Memory B cell (primary cell): ENCODE data around the gene RCOR2.
"Not testable (repeated sequence)": the region's sequence is repeated elsewhere in the genome, so short reads cannot be mapped to it uniquely, and the experiment has no call there.

Experiments
- ATAC-seq: fragments of 150-1000 bp; cut with Tn5 transposase; 2 replicates; pipeline ENCODE4 v1.10.0; 2021; ENCODE audit warnings: low read depth, mild to moderate bottlenecking, moderate library complexity
- DNase-seq, 2 donors: peaks; one replicate each; pipeline ENCODE4 v3.0.0; 2022; ENCODE audit warnings: low spot score in 2 of 2
- H3K27ac Mint-ChIP-seq: one replicate; pipeline ENCODE4 v1.8.0; 2022; ENCODE audit warnings: mild to moderate bottlenecking, moderate library complexity, mixed read lengths
- H3K27me3 Mint-ChIP-seq: one replicate; pipeline ENCODE4 v1.8.0; 2022; ENCODE audit warnings: mixed read lengths
- H3K36me3 Mint-ChIP-seq: one replicate; pipeline ENCODE4 v1.8.0; 2022; ENCODE audit warnings: mild to moderate bottlenecking, mixed read lengths
- H3K4me1 Mint-ChIP-seq: one replicate; pipeline ENCODE4 v1.8.0; 2022; ENCODE audit warnings: mixed read lengths
- H3K4me3 Mint-ChIP-seq: one replicate; pipeline ENCODE4 v1.8.0; 2022; ENCODE audit warnings: mild to moderate bottlenecking, moderate library complexity, mixed read lengths
- H3K9me3 Mint-ChIP-seq: one replicate; pipeline ENCODE4 v1.8.0; 2022; ENCODE audit warnings: mixed read lengths

The RCOR2 gene

DNA sequence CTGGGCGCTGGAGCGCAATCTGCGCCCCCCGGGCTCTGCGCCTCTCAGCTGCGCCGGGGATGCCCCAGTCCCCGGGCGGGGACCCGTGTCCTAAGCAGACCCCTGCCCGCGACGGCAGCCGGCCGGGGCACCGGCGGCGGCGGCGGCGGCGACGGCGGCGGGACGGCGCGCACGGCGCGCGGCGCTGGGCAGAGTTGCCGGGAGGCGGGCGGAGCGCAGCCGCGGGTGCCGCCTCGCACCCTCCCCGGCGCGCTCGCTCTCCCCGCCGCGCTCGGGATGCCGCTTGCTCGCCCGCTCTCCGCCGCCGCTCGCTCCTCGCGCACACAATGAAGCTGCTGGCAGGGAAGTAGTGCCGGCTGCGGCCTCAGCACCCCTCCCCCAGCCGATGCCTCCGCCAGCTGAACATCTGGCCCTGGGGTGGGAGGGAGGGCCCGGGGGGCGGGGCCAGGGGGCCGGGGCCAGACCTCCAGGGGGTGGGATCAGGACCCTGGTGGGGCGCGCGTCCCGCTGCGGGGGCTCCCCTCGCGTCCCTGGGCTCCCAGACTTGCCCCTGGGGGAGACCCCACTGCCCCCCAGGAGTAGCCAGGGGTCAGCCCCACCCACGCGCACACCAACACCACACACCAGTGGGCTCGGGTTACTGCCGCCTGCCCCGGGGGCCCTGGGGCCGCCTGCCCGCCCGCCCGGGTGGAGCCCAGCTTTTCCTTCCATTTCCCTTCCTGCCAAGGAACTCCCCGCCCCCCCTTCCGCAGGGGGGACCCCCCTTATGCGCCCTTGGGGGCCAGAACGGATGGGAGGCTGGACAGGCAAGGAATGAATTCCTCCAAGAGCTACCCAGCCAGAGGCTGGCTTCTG lies at the start of gene RCOR2:
Gene RCOR2 (minus strand): TSS at position 328 of the 855 bp plus-strand sequence. CDS start 708 bp downstream, outside the sequence.
- ATAC-seq (peak; percentile 69), DNase-seq (peak; percentile 44 to 65)
- H3K9me3 Mint-ChIP-seq, result no peaks in the 10 kb centered on the region
- H3K36me3 Mint-ChIP-seq, result no peaks in the 10 kb centered on the region
- H3K27me3 Mint-ChIP-seq, result peaks cover 2% of the 10 kb centered on the region
- peaks cover 11% of the 10 kb centered on the region for H3K4me1 Mint-ChIP-seq
- peak within 1 kb of the TSS; percentile 88 for H3K4me3 Mint-ChIP-seq
- no peak within 1 kb of the TSS for H3K27ac Mint-ChIP-seq

DNA sequence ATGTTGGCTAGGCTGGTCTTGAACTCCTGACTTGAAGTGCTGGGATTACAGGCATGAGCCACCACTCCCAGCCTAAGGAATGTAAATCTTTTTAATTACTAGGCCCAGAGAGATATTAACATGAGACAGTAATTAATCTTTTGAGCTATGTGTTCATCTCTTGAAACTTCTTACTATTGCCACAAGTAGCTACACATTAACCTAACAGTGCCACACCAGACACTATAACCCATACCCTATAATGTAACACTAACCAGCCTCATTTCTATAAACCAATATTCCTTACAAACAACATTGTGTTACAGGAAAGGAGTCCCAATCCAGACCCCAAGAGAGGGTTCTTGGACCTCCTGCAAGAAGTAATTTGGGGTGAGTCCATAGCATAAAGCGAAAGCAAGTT lies 49.5 kb upstream of the RCOR2 start:
- no peak for ATAC-seq

GRCh38 chr11:63963895-63964294 lies 46.9 kb upstream of the RCOR2 start:
- H3K4me3 Mint-ChIP-seq, H3K27ac Mint-ChIP-seq, H3K27me3 Mint-ChIP-seq, DNase-seq, ATAC-seq, H3K9me3 Mint-ChIP-seq, H3K4me1 Mint-ChIP-seq, H3K36me3 Mint-ChIP-seq: not testable (repeated sequence)

More for the DNA sequence above, 49.5 kb upstream of the RCOR2 start:
- no peaks in the 10 kb centered on the region for H3K9me3 Mint-ChIP-seq
- peaks cover 2% of the 10 kb centered on the region for H3K36me3 Mint-ChIP-seq
- peaks cover 5% of the 10 kb centered on the region for H3K27me3 Mint-ChIP-seq
- H3K4me3 Mint-ChIP-seq, result no peak overlapping the region
- H3K27ac Mint-ChIP-seq, result no peak overlapping the region
- no peak for DNase-seq
- no peaks in the 10 kb centered on the region for H3K4me1 Mint-ChIP-seq

GRCh38 chr11:63961608-63962412 lies 44.8 kb upstream of the RCOR2 start:
- H3K27me3 Mint-ChIP-seq, result no peaks in the 10 kb centered on the region
- DNase-seq (no peak), ATAC-seq (peak; percentile 21)
- no peaks in the 10 kb centered on the region for H3K9me3 Mint-ChIP-seq
- H3K27ac Mint-ChIP-seq, result no peak overlapping the region
- no peaks in the 10 kb centered on the region for H3K36me3 Mint-ChIP-seq
- H3K4me3 Mint-ChIP-seq, result no peak overlapping the region
- peaks cover 2% of the 10 kb centered on the region for H3K4me1 Mint-ChIP-seq

DNA sequence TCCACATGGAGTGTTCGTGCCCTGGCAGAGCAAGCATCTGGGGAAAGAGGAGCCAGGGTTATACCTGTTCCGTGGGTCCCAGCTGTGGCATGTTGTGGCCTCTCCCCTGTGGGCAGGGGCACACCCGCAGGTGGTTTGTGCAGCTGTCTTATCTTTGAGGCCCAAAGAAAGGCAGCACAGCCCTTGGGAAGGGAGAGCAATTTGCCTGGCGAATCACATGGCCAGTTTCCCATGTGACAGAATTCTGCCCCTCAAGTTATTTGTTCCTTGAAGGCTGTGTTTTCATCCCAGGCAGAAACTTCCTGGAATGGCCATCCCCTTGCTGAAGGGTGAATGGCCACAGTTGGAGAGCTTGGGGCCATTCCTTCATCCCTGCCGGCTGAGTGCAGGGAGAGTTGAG lies 41.0 kb upstream of the RCOR2 start:
- H3K27ac Mint-ChIP-seq, result no peak overlapping the region
- ATAC-seq, result no peak
- H3K27me3 Mint-ChIP-seq, result no peaks in the 10 kb centered on the region
- no peak for DNase-seq
- H3K9me3 Mint-ChIP-seq, result no peaks in the 10 kb centered on the region
- peaks cover 19% of the 10 kb centered on the region for H3K36me3 Mint-ChIP-seq
- no peak overlapping the region for H3K4me3 Mint-ChIP-seq
- H3K4me1 Mint-ChIP-seq, result peaks cover 2% of the 10 kb centered on the region

GRCh38 chr11:63952570-63952969 lies 35.6 kb upstream of the RCOR2 start:
- no peaks in the 10 kb centered on the region for H3K27me3 Mint-ChIP-seq
- ATAC-seq (no peak), DNase-seq (no peak)
- peaks cover 21% of the 10 kb centered on the region for H3K36me3 Mint-ChIP-seq
- no peaks in the 10 kb centered on the region for H3K9me3 Mint-ChIP-seq
- H3K27ac Mint-ChIP-seq, result no peak overlapping the region
- H3K4me3 Mint-ChIP-seq, result no peak overlapping the region
- peaks cover 13% of the 10 kb centered on the region for H3K4me1 Mint-ChIP-seq

GRCh38 chr11:63951779-63952536 lies 35.0 kb upstream of the RCOR2 start:
- peaks cover 21% of the 10 kb centered on the region for H3K36me3 Mint-ChIP-seq
- peak overlapping the region; percentile 24 for H3K4me3 Mint-ChIP-seq

DNA sequence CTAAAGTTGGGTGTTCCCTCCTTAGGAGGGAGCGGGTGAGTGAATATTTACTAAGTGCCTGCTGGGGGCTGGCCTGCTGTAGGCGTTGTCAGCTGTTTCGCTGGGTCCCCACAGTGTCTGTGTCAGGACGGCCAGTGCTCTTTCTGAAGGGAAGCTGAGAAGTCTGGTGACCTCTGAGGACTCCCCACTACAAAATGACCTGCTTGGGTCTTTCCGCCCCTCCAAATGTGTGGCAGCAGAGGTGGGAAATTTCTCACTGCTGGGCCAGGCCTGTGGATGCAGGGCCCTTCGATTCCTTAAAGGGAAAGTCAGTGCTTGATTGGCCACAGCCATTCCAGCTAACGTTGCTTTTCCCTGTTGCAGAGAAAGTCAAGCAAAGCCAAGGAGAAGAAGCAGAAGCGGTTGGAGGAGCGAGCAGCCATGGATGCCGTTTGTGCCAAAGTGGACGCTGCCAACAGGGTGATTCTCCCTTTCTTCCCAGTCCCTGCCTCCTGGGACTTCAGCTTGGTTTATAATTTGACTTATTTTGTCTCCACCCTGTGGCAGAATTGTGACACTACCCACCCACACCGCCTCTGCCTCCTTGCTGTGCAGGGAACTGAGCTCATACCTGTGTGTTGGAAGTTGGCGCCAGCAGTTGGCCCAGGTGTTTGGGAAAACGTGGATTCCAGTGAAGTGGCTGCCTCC lies 28.7 kb upstream of the RCOR2 start:
- Mint-ChIP-seq H3K4me3 (no peak overlapping the region), H3K27me3 (no peaks in the 10 kb centered on the region), H3K27ac (no peak overlapping the region)

More at GRCh38 chr11:63951779-63952536, 35.0 kb upstream of the RCOR2 start:
- no peaks in the 10 kb centered on the region for H3K27me3 Mint-ChIP-seq
- H3K27ac Mint-ChIP-seq, result peak overlapping the region; percentile 26
- no peak for DNase-seq
- no peaks in the 10 kb centered on the region for H3K9me3 Mint-ChIP-seq
- peak; percentile 24 for ATAC-seq
- H3K4me1 Mint-ChIP-seq, result peaks cover 13% of the 10 kb centered on the region

GRCh38 chr11:63944987-63945386 lies 28.0 kb upstream of the RCOR2 start:
- ATAC-seq (no peak), DNase-seq (no peak)
- Mint-ChIP-seq H3K4me3 (no peak overlapping the region), H3K27me3 (no peaks in the 10 kb centered on the region), H3K9me3 (no peaks in the 10 kb centered on the region), H3K36me3 (peaks cover 2% of the 10 kb centered on the region), H3K4me1 (peaks cover 18% of the 10 kb centered on the region), H3K27ac (no peak overlapping the region)

More for the DNA sequence above, 28.7 kb upstream of the RCOR2 start:
- DNase-seq (peak; percentile 31 to 33), ATAC-seq (peak; percentile 71)
- H3K9me3 Mint-ChIP-seq, result no peaks in the 10 kb centered on the region
- peaks cover 14% of the 10 kb centered on the region for H3K4me1 Mint-ChIP-seq
- H3K36me3 Mint-ChIP-seq, result peaks cover 2% of the 10 kb centered on the region

- no peak for DNase-seq
- H3K27ac Mint-ChIP-seq, result no peak overlapping the region
- ATAC-seq, result no peak
- H3K4me3 Mint-ChIP-seq, result no peak overlapping the region
- H3K36me3 Mint-ChIP-seq, result peaks cover 2% of the 10 kb centered on the region
- no peaks in the 10 kb centered on the region for H3K9me3 Mint-ChIP-seq
- H3K27me3 Mint-ChIP-seq, result no peaks in the 10 kb centered on the region
- H3K4me1 Mint-ChIP-seq, result peaks cover 26% of the 10 kb centered on the region
These were observed 25.8 kb upstream of the RCOR2 start for GRCh38 chr11:63942803-63943202.

DNA sequence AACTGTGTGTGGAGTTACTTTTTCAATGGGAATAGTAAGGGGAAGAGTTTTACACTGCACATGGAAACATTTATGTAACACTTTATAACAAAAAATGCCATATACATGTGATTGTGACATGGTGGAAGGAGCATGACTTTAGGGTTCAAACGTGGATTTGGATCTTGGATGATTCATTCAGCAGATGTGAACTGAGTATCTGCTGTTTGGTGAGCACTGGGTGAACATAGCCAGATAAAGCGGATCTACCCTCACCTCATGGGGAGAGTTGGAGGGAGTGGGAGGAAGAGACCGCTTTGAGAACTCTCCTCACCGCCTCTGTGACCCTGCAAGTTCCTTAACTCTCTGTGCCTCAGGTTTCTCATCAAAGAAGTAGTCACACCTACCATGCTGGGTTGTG lies 24.9 kb upstream of the RCOR2 start:
- no peak overlapping the region for H3K4me3 Mint-ChIP-seq
- peak overlapping the region; percentile 87 for H3K27ac Mint-ChIP-seq
- H3K9me3 Mint-ChIP-seq, result no peaks in the 10 kb centered on the region
- H3K4me1 Mint-ChIP-seq, result peaks cover 26% of the 10 kb centered on the region
- ATAC-seq (no peak), DNase-seq (no peak)
- peaks cover 2% of the 10 kb centered on the region for H3K36me3 Mint-ChIP-seq
- H3K27me3 Mint-ChIP-seq, result no peaks in the 10 kb centered on the region

DNA sequence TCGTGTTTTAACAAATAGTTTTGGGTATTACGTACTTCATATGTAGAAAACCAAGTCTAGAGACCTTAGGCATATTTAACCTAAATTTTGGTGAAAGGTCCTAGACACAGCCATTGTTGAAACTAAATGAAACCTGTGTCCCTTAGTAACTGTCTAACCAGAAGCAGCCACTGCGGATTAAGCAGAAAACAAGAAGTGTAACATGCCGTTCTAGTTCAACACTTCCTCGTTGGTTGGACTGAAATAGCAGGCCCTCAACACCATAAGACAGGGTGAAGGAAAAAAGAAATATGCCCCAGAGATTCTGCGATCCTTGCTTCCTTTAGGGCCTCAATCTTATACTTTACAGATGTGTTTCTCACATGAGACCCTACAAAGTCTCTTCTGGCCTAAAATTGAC lies 23.8 kb upstream of the RCOR2 start:
- H3K4me1 Mint-ChIP-seq, result peaks cover 27% of the 10 kb centered on the region
- ATAC-seq, result peak; percentile 15
- peak overlapping the region; percentile 73 for H3K4me3 Mint-ChIP-seq
- no peak for DNase-seq
- peaks cover 2% of the 10 kb centered on the region for H3K36me3 Mint-ChIP-seq
- no peaks in the 10 kb centered on the region for H3K27me3 Mint-ChIP-seq
- no peaks in the 10 kb centered on the region for H3K9me3 Mint-ChIP-seq
- peak overlapping the region; percentile 87 for H3K27ac Mint-ChIP-seq

GRCh38 chr11:63939397-63939891 lies 22.5 kb upstream of the RCOR2 start:
- no peak for DNase-seq
- no peak for ATAC-seq
- no peaks in the 10 kb centered on the region for H3K27me3 Mint-ChIP-seq
- H3K36me3 Mint-ChIP-seq, result peaks cover 2% of the 10 kb centered on the region
- H3K9me3 Mint-ChIP-seq, result no peaks in the 10 kb centered on the region
- H3K4me1 Mint-ChIP-seq, result peaks cover 27% of the 10 kb centered on the region
- peak overlapping the region; percentile 95 for H3K4me3 Mint-ChIP-seq
- H3K27ac Mint-ChIP-seq, result peak overlapping the region; percentile 76
